ENCODE measurements around the gene LRRC58.

GRCh38 chr3:120352017-120352416 lies 2.9 kb upstream of the LRRC58 start:
- TF ChIP-seq CTCF (IDR thresholded peaks at IDR 0.05) (no peak), POLR2A (IDR thresholded peaks at IDR 0.05) (no peak)

Data from adrenal gland (tissue), 5 donors.